Vagina (tissue), 2 donors: ENCODE results near the gene CDK14. TPM values are rescaled to one million over a fixed set of nuclear protein-coding genes. Genes with fewer than 3 reads are reported as not detected.

Experiments
- DNase-seq, 2 donors: peaks; one replicate each; pipeline ENCODE4 v3.0.0-alpha.2; 2017; ENCODE audit errors: extremely low spot score in 2 of 2
- H3K27ac ChIP-seq: fragments of 200-600 bp; sonication (generic); one replicate; pipeline ENCODE4 v1.5.1; 2019
- H3K27me3 ChIP-seq: fragments of 200-600 bp; sonication (generic); one replicate; pipeline ENCODE4 v1.5.1; 2019
- H3K36me3 ChIP-seq, 2 donors: fragments of 200-600 bp; sonication (generic); one replicate each; pipeline ENCODE4 v1.5.1; 2017 to 2019
- H3K4me1 ChIP-seq: fragments of 200-600 bp; sonication (generic); one replicate; pipeline ENCODE4 v1.5.1; 2019
- H3K4me3 ChIP-seq, 2 donors: fragments of 200-600 bp; sonication (generic); 1 replicate in 1 of 2; 2 replicates in 1 of 2; pipeline ENCODE4 v1.5.1; 2016 to 2019
- H3K9me3 ChIP-seq: fragments of 200-600 bp; sonication (generic); one replicate; pipeline ENCODE4 v1.5.1; 2019
- POLR2A ChIP-seq, 2 donors: fragments of 450-650 bp; IDR thresholded peaks; one replicate each; pipeline ENCODE4 v1.6.1; 2017; ENCODE audit warnings: antibody characterized with exemption in 2 of 2, mild to moderate bottlenecking in 2 of 2, moderate library complexity in 2 of 2
- POLR2AphosphoS5 ChIP-seq, 2 donors: sonication (generic); formaldehyde crosslinking; IDR thresholded peaks; one replicate each; pipeline ENCODE4 v1.9.0; 2017; ENCODE audit warnings: antibody characterized with exemption in 2 of 2, mild to moderate bottlenecking in 2 of 2, low read depth in 1 of 2; ENCODE audit not compliant: insufficient read depth in 1 of 2
- intact Hi-C: fragments of 100-400 bp; cut with DNase I; formaldehyde crosslinking; loops from one replicate; pipeline ENCODE4 v1.15.1; 2023
- total RNA-seq: library from RNA; depleted of rRNA; stranded (reverse); fragments of >200 nt; gene quantifications from one replicate; pipeline ENCODE4 v1.2.3, GENCODE V29; 2016
- TF ChIP-seq, protein P1 (sequence below), 3 experiments: fragments of 450-650 bp in 2 of 3; fragments of 200-600 bp in 1 of 3; sonication (generic) in 1 of 3; IDR thresholded peaks; one replicate each; pipeline ENCODE4 v1.5.1; 2017 to 2019; ENCODE audit warnings: antibody characterized with exemption in 3 of 3, mild to moderate bottlenecking in 2 of 3, moderate library complexity in 2 of 3

The CDK14 gene
- total RNA-seq, 1 donor from 2014 or later = 21.6 TPM

DNA sequence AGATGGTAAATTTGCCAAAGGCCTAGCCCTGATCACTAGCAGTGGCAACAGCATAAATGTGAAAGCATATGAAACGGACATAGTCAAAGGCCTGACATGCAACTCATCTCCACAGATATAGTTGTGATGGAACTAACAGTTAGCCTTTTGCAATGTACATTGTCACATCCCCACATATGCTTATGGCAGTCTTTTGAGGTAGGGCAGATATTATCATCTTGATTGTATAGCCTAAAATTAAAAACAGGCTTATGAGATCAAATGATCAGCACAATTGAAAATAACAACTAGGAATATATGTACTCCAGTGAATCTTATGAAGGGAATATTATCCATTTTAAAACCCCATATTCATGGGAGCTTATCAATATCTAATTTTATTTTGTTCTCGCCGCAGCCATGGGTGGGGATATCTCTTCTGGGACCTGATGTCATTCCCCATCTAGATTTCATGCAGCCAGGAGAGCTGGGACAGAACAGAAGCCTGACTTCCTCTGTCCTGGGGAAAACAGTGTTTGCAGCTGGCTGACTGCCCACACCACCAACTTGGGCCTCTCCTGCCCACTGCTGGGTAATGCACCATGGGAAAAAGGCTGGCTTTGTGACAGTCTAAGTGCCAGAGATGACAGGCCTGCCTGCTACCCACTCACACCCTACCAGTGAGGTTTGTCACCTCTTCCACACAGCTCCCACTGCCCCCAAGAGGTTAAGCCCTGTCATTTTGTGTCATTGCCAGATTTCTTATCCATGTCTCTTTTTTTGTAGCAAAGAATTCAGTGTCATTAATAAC lies 487.9 kb downstream of the CDK14 start:
- no peak overlapping the region for H3K27ac ChIP-seq
- H3K4me3 ChIP-seq = no peak overlapping the region
- H3K9me3 ChIP-seq = no peaks in the 10 kb centered on the region
- DNase-seq = no peak
- TF ChIP-seq POLR2A (IDR thresholded peaks at IDR 0.05) (no peak), POLR2AphosphoS5 (IDR thresholded peaks at IDR 0.05; ENCODE audit: insufficient read depth in 1 of 2, low read depth in 1 of 2) (no peak)
- TF ChIP-seq, protein P1, sequence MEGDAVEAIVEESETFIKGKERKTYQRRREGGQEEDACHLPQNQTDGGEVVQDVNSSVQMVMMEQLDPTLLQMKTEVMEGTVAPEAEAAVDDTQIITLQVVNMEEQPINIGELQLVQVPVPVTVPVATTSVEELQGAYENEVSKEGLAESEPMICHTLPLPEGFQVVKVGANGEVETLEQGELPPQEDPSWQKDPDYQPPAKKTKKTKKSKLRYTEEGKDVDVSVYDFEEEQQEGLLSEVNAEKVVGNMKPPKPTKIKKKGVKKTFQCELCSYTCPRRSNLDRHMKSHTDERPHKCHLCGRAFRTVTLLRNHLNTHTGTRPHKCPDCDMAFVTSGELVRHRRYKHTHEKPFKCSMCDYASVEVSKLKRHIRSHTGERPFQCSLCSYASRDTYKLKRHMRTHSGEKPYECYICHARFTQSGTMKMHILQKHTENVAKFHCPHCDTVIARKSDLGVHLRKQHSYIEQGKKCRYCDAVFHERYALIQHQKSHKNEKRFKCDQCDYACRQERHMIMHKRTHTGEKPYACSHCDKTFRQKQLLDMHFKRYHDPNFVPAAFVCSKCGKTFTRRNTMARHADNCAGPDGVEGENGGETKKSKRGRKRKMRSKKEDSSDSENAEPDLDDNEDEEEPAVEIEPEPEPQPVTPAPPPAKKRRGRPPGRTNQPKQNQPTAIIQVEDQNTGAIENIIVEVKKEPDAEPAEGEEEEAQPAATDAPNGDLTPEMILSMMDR (IDR thresholded peaks at IDR 0.05) = no peak
- H3K36me3 ChIP-seq = no peaks in the 10 kb centered on the region
- no peaks in the 10 kb centered on the region for H3K27me3 ChIP-seq
- peaks cover 14% of the 10 kb centered on the region for H3K4me1 ChIP-seq
- intact Hi-C loops = no loop called here

DNA sequence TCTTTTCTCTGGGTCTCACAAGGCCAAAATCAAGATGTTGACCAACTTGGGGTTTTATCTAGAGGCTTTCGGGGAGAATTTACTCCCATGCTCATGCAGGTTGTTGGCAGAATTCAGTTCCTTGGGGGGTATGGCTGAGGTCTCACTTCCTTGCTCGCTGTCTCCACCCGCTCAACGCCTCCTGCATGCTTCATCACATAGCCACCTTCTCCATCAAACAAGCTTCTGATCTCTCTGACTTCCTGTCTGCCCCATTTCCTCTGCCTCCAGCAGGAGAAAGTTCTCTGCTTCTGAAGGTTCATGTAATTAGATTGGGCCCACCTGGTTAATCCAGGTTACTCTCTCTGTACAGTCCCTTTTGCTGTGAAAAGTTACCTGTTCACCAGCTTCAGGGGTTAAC lies 489.1 kb downstream of the CDK14 start:
- TF ChIP-seq POLR2A (IDR thresholded peaks at IDR 0.05) = no peak
- no peak for TF ChIP-seq POLR2AphosphoS5 (IDR thresholded peaks at IDR 0.05; ENCODE audit: insufficient read depth in 1 of 2, low read depth in 1 of 2)
- TF ChIP-seq, protein P1 (IDR thresholded peaks at IDR 0.05) = no peak
- no peaks in the 10 kb centered on the region for H3K27me3 ChIP-seq
- no peaks in the 10 kb centered on the region for H3K36me3 ChIP-seq
- intact Hi-C loops = no loop called here
- peaks cover 14% of the 10 kb centered on the region for H3K4me1 ChIP-seq
- H3K9me3 ChIP-seq = no peaks in the 10 kb centered on the region
- H3K27ac ChIP-seq = no peak overlapping the region
- no peak overlapping the region for H3K4me3 ChIP-seq
- no peak for DNase-seq

GRCh38 chr7:91086200-91086599 lies 490.1 kb downstream of the CDK14 start:
- Histone ChIP-seq H3K36me3 (no peaks in the 10 kb centered on the region), H3K4me1 (peaks cover 14% of the 10 kb centered on the region), H3K27ac (no peak overlapping the region), H3K27me3 (no peaks in the 10 kb centered on the region), H3K9me3 (no peaks in the 10 kb centered on the region), H3K4me3 (no peak overlapping the region)
- intact Hi-C loops = no loop called here
- no peak for DNase-seq
- TF ChIP-seq POLR2A (IDR thresholded peaks at IDR 0.05) (no peak), POLR2AphosphoS5 (IDR thresholded peaks at IDR 0.05; ENCODE audit: insufficient read depth in 1 of 2, low read depth in 1 of 2) (no peak)
- TF ChIP-seq, protein P1 (IDR thresholded peaks at IDR 0.05) = no peak

- H3K27me3 ChIP-seq = no peaks in the 10 kb centered on the region
- DNase-seq = no peak
- H3K9me3 ChIP-seq = no peaks in the 10 kb centered on the region
- H3K4me1 ChIP-seq = no peaks in the 10 kb centered on the region
- H3K4me3 ChIP-seq = no peak overlapping the region
- H3K36me3 ChIP-seq = no peaks in the 10 kb centered on the region
- TF ChIP-seq POLR2AphosphoS5 (IDR thresholded peaks at IDR 0.05; ENCODE audit: insufficient read depth in 1 of 2, low read depth in 1 of 2) (no peak), POLR2A (IDR thresholded peaks at IDR 0.05) (no peak)
- TF ChIP-seq, protein P1 (IDR thresholded peaks at IDR 0.05) = no peak
- no peak overlapping the region for H3K27ac ChIP-seq
- intact Hi-C loops = no loop called here
Observed at GRCh38 chr7:91088156-91088555, 492.0 kb downstream of the CDK14 start.

GRCh38 chr7:91088691-91089090 lies 492.6 kb downstream of the CDK14 start:
- no peak overlapping the region for H3K27ac ChIP-seq
- no peak for DNase-seq
- no peak overlapping the region for H3K4me3 ChIP-seq
- intact Hi-C loops = no loop called here
- H3K27me3 ChIP-seq = no peaks in the 10 kb centered on the region
- H3K36me3 ChIP-seq = no peaks in the 10 kb centered on the region
- H3K4me1 ChIP-seq = no peaks in the 10 kb centered on the region
- TF ChIP-seq, protein P1 (IDR thresholded peaks at IDR 0.05) = no peak
- TF ChIP-seq POLR2A (IDR thresholded peaks at IDR 0.05) (no peak), POLR2AphosphoS5 (IDR thresholded peaks at IDR 0.05; ENCODE audit: insufficient read depth in 1 of 2, low read depth in 1 of 2) (no peak)
- H3K9me3 ChIP-seq = no peaks in the 10 kb centered on the region
